ENCODE results near the gene HAAO.

Gene HAAO

GRCh38 chr2:42800461-42800962 is 8.1 kb upstream of the HAAO start:
- no peak for DNase-seq (ENCODE audit: low spot score)
- TF ChIP-seq CTCF (IDR thresholded peaks at IDR 0.05; ENCODE audit: extremely low read depth, insufficient read depth, missing control alignments): no peak
- in situ Hi-C loops (cut with MboI; ENCODE audit: low pct_unique_long_range_greater_than_20kb, low sequenced_read_pairs, unreplicated experiment): no loop called here

- DNase-seq (ENCODE audit: low spot score): no peak
- in situ Hi-C loops (cut with MboI; ENCODE audit: low pct_unique_long_range_greater_than_20kb, low sequenced_read_pairs, unreplicated experiment): no loop called here
- TF ChIP-seq CTCF (IDR thresholded peaks at IDR 0.05; ENCODE audit: extremely low read depth, insufficient read depth, missing control alignments): no peak
Measured at GRCh38 chr2:42799881-42800280, 7.5 kb upstream of the HAAO start.

GRCh38 chr2:42797281-42797680 is 4.9 kb upstream of the HAAO start:
- TF ChIP-seq CTCF (IDR thresholded peaks at IDR 0.05; ENCODE audit: extremely low read depth, insufficient read depth, missing control alignments): no peak
- in situ Hi-C loops (cut with MboI; ENCODE audit: low pct_unique_long_range_greater_than_20kb, low sequenced_read_pairs, unreplicated experiment): no loop called here
- DNase-seq (ENCODE audit: low spot score): no peak

- DNase-seq (ENCODE audit: low spot score): peak; percentile 71
- in situ Hi-C loops (cut with MboI; ENCODE audit: low pct_unique_long_range_greater_than_20kb, low sequenced_read_pairs, unreplicated experiment): no loop called here
- no peak for TF ChIP-seq CTCF (IDR thresholded peaks at IDR 0.05; ENCODE audit: extremely low read depth, insufficient read depth, missing control alignments)
Measured at GRCh38 chr2:42796427-42797248, 4.3 kb upstream of the HAAO start.

GRCh38 chr2:42795841-42796301 is 3.5 kb upstream of the HAAO start:
- DNase-seq (ENCODE audit: low spot score): peak; percentile 62
- in situ Hi-C loops (cut with MboI; ENCODE audit: low pct_unique_long_range_greater_than_20kb, low sequenced_read_pairs, unreplicated experiment): no loop called here
- no peak for TF ChIP-seq CTCF (IDR thresholded peaks at IDR 0.05; ENCODE audit: extremely low read depth, insufficient read depth, missing control alignments)

GRCh38 chr2:42795275-42795674 is 2.9 kb upstream of the HAAO start:
- in situ Hi-C loops (cut with MboI; ENCODE audit: low pct_unique_long_range_greater_than_20kb, low sequenced_read_pairs, unreplicated experiment): no loop called here
- no peak for TF ChIP-seq CTCF (IDR thresholded peaks at IDR 0.05; ENCODE audit: extremely low read depth, insufficient read depth, missing control alignments)
- no peak for DNase-seq (ENCODE audit: low spot score)
